Astrocyte of the spinal cord (primary cell): Measurements from ENCODE around the gene CSK.
"Not testable (repeated sequence)": the region's sequence is repeated elsewhere in the genome, so short reads cannot be mapped to it uniquely, and the experiment has no call there.

Experiments used
- DNase-seq: peaks from one replicate; pipeline ENCODE4 v3.0.0; 2011; ENCODE audit warnings: low read depth, low spot score
- H3K4me3 ChIP-seq: 2 replicates; pipeline ENCODE4 v1.5.1; 2011; ENCODE audit warnings: low read depth, mild to moderate bottlenecking, low read length, moderate library complexity
- CTCF ChIP-seq: IDR thresholded peaks from 2 replicates; pipeline ENCODE4 v1.5.1; 2012; ENCODE audit warnings: low read depth, mild to moderate bottlenecking, low read length, inconsistent platforms
- in situ Hi-C: cut with HindIII; loops from 2 replicates; pipeline ENCODE4 v1.10.0; 2017; ENCODE audit warnings: low sequenced_read_pairs

Gene CSK

GRCh38 chr15:74781431-74782258, at the start of gene CSK:
Gene CSK, plus strand, starts transcription at chr15:74782080. Its CDS starts 16,218 bp downstream, at chr15:74798298.
- H3K4me3 ChIP-seq: peak within 1 kb of the TSS; percentile 56
- in situ Hi-C loops: no loop called here
- DNase-seq: peak; percentile 33
- TF ChIP-seq CTCF: peak; percentile 53

- no peak for TF ChIP-seq CTCF
- no peak for DNase-seq
- in situ Hi-C loops: no loop called here
- no peak overlapping the region for H3K4me3 ChIP-seq
These were observed 49.0 kb upstream of the CSK start for GRCh38 chr15:74732846-74733245.

- DNase-seq: no peak
These were observed 48.6 kb upstream of the CSK start for GRCh38 chr15:74733269-74733668.

GRCh38 chr15:74735305-74735704, 46.6 kb upstream of the CSK start:
- no peak for TF ChIP-seq CTCF
- in situ Hi-C loops: no loop called here
- H3K4me3 ChIP-seq: no peak overlapping the region
- no peak for DNase-seq

More at GRCh38 chr15:74733269-74733668, 48.6 kb upstream of the CSK start:
- H3K4me3 ChIP-seq: no peak overlapping the region
- in situ Hi-C loops: no loop called here
- no peak for TF ChIP-seq CTCF

- DNase-seq, in situ Hi-C loops, H3K4me3 ChIP-seq: not testable (repeated sequence)
These were observed 43.6 kb upstream of the CSK start for GRCh38 chr15:74738239-74738638.

- no peak for TF ChIP-seq CTCF
- in situ Hi-C loops: no loop called here
- no peak for DNase-seq
- H3K4me3 ChIP-seq: no peak overlapping the region
These were observed 39.5 kb upstream of the CSK start for GRCh38 chr15:74742422-74742821.

GRCh38 chr15:74746389-74746788, 35.5 kb upstream of the CSK start:
- TF ChIP-seq CTCF: no peak
- DNase-seq: no peak
- no peak overlapping the region for H3K4me3 ChIP-seq
- in situ Hi-C loops: no loop called here
